Upper lobe of right lung (tissue), 1 donor: ENCODE results near the gene AFG3L2. TPM values are rescaled to one million over a fixed set of nuclear protein-coding genes. Genes with fewer than 3 reads are reported as not detected.
A peak's percentile ranks its signal among the peaks of the same experiment; 100 is the strongest.

Source experiments
- ATAC-seq: fragments of 200-7000 bp; cut with Tn5 transposase; one replicate; pipeline ENCODE4 v1.9.1; 2020; ENCODE audit warnings: mild to moderate bottlenecking, moderate library complexity
- DNase-seq: peaks from one replicate; pipeline ENCODE4 v3.0.0-alpha.2; 2020
- H3K27ac ChIP-seq: fragments of 200-600 bp; one replicate; pipeline ENCODE4 v1.8.0; 2022
- H3K27me3 ChIP-seq: fragments of 200-600 bp; one replicate; pipeline ENCODE4 v1.8.0; 2022; ENCODE audit warnings: mild to moderate bottlenecking
- H3K36me3 ChIP-seq: fragments of 200-600 bp; one replicate; pipeline ENCODE4 v1.8.0; 2022
- H3K4me1 ChIP-seq: fragments of 200-600 bp; one replicate; pipeline ENCODE4 v1.8.0; 2022
- H3K4me3 ChIP-seq: fragments of 200-600 bp; one replicate; pipeline ENCODE4 v1.8.0; 2022; ENCODE audit warnings: mild to moderate bottlenecking
- H3K9me3 ChIP-seq: fragments of 200-600 bp; one replicate; pipeline ENCODE4 v1.8.0; 2022
- CTCF ChIP-seq: fragments of 200-600 bp; IDR thresholded peaks from one replicate; pipeline ENCODE4 v1.8.0; 2022; ENCODE audit warnings: antibody characterized with exemption
- intact Hi-C: fragments of 100-400 bp; cut with DNase I; formaldehyde crosslinking; loops from one replicate; pipeline ENCODE4 v1.11.0; 2022
- long read RNA-seq: library from polyadenylated mRNA; unstranded; transcript quantifications from one replicate; pipeline ENCODE4 v2.0.0, GENCODE V29; 2021
- total RNA-seq: library from RNA; stranded (reverse); fragmentation: NEBNext Ultra II Directional; extraction: Animal tissue kit (Norgen Biotek cat#: 25700); gene quantifications from one replicate; pipeline ENCODE4 v1.2.1, GENCODE V29; 2021
- donor health status: DM: no; HTN: yes; CAD: no; lungs with severe emphysema.

The AFG3L2 gene
- 35.4 TPM for total RNA-seq
- long read RNA-seq, transcript AFG3L2-201 (17 exons, 3,247 nt): major isoform, 117 of 148 reads
- long read RNA-seq, partial matches to known transcripts: 10 of 148 reads
- long read RNA-seq, other reads (novel, unspliced or antisense): 21 of 148 reads

GRCh38 chr18:12376754-12377555 is at the start of gene AFG3L2:
Gene AFG3L2 (minus strand): TSS chr18:12377227. CDS start chr18:12377082, 145 bp downstream.
- peak; percentile 100 for DNase-seq
- H3K36me3 ChIP-seq: no peaks in the 10 kb centered on the region
- TF ChIP-seq CTCF: no peak
- H3K9me3 ChIP-seq: no peaks in the 10 kb centered on the region
- ATAC-seq: peak; percentile 96
- intact Hi-C loops: no loop called here
- H3K27me3 ChIP-seq: no peaks in the 10 kb centered on the region
- peaks cover 41% of the 10 kb centered on the region for H3K4me1 ChIP-seq
- peak within 1 kb of the TSS; percentile 90 for H3K4me3 ChIP-seq
- H3K27ac ChIP-seq: peak within 1 kb of the TSS; percentile 98

- H3K4me3 ChIP-seq: no peak overlapping the region
These were observed 47.2 kb upstream of the AFG3L2 start for GRCh38 chr18:12424252-12424651.

GRCh38 chr18:12423820-12424219 is 46.8 kb upstream of the AFG3L2 start:
- DNase-seq: peak; percentile 35
- ATAC-seq: no peak
- no peaks in the 10 kb centered on the region for H3K36me3 ChIP-seq
- no peak overlapping the region for H3K27ac ChIP-seq
- no peaks in the 10 kb centered on the region for H3K4me1 ChIP-seq
- H3K4me3 ChIP-seq: no peak overlapping the region
- no peaks in the 10 kb centered on the region for H3K9me3 ChIP-seq
- TF ChIP-seq CTCF: no peak
- intact Hi-C loops: no loop called here
- H3K27me3 ChIP-seq: no peaks in the 10 kb centered on the region

More at GRCh38 chr18:12424252-12424651, 47.2 kb upstream of the AFG3L2 start:
- intact Hi-C loops: no loop called here
- no peaks in the 10 kb centered on the region for H3K36me3 ChIP-seq
- H3K27ac ChIP-seq: no peak overlapping the region
- H3K27me3 ChIP-seq: no peaks in the 10 kb centered on the region
- no peak for DNase-seq
- no peaks in the 10 kb centered on the region for H3K4me1 ChIP-seq
- H3K9me3 ChIP-seq: no peaks in the 10 kb centered on the region
- no peak for TF ChIP-seq CTCF
- no peak for ATAC-seq

DNA sequence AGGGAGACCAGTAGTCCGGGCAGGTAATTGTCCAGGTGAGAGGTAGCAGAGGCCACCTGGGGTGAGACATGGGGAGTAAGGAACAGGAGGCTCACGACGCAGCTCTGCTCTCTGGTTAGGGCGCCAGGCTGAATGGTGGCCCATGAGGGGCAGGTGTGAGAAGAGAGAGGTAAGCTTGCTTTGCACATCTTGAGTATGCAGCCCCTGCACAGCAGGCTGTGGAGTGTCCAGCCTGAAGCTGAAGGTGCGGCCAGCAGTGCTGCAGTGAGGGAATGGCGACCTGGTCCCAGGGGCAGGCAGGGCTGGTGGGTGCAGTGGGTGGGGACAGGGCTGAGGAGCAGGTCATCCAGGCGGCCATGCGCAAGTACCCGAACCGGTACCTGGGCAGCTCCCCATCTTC is 46.4 kb upstream of the AFG3L2 start:
- no peaks in the 10 kb centered on the region for H3K9me3 ChIP-seq
- H3K4me1 ChIP-seq: no peaks in the 10 kb centered on the region
- intact Hi-C loops: no loop called here
- DNase-seq (peak; percentile 46), ATAC-seq (no peak)
- no peaks in the 10 kb centered on the region for H3K27me3 ChIP-seq
- H3K36me3 ChIP-seq: no peaks in the 10 kb centered on the region
- no peak overlapping the region for H3K27ac ChIP-seq
- no peak overlapping the region for H3K4me3 ChIP-seq
- no peak for TF ChIP-seq CTCF

DNA sequence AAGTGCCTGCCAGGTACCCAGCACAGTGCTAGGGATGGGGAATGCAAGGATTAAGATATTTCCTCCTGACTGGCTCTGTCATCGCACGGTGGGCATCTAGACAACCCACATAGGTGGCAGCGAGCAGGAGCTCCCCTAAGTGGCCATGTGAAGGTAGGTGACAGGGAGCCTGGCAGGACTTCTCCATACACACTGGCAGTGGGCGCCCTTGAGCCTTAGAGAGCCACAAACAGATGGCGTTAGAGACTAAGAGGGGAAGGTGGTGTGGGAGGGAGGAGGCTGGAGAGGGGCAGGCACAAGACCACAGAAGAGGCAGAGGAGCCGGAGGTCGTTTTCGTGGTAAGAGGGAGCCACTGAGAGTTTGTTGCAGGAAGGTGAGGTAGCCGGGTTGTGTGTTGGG is 45.9 kb upstream of the AFG3L2 start:
- Histone ChIP-seq H3K4me1 (no peaks in the 10 kb centered on the region), H3K27me3 (no peaks in the 10 kb centered on the region), H3K36me3 (no peaks in the 10 kb centered on the region), H3K27ac (no peak overlapping the region), H3K4me3 (no peak overlapping the region), H3K9me3 (no peaks in the 10 kb centered on the region)
- ATAC-seq: no peak
- intact Hi-C loops: no loop called here
- no peak for TF ChIP-seq CTCF
- DNase-seq: peak; percentile 45
